Hematopoietic multipotent progenitor cell treated with erythropoietin and hydrocortisone succinate and interleukin-3 and kit ligand, for 8 days (in vitro differentiated cells): ENCODE measurements around the gene GREB1.
A peak's percentile ranks its signal among the peaks of the same experiment; 100 is the strongest.

Experiments
- DNase-seq: peaks from one replicate; pipeline ENCODE4 v3.0.0-alpha.2; 2015

Gene GREB1

DNA sequence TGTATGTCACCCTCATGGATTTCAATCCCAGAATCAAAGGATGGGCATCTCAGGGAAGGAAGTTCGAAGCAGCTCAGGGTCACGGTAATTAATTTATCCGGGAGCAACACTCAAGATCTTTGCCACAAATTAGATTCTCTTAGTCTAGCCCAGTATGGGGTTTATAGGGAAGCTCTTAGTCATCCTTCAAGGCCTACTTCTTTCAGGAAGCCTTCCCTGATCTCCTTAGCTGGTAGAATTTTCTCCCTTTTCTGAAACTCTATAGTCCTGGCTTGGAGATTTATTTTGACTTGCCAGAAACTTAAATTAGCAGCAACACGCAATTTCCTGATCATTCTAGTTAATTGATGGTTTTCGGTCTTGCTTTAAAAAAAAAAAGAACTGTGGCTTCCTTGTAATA lies 20.5 kb upstream of the GREB1 start:
- no peak for DNase-seq

DNA sequence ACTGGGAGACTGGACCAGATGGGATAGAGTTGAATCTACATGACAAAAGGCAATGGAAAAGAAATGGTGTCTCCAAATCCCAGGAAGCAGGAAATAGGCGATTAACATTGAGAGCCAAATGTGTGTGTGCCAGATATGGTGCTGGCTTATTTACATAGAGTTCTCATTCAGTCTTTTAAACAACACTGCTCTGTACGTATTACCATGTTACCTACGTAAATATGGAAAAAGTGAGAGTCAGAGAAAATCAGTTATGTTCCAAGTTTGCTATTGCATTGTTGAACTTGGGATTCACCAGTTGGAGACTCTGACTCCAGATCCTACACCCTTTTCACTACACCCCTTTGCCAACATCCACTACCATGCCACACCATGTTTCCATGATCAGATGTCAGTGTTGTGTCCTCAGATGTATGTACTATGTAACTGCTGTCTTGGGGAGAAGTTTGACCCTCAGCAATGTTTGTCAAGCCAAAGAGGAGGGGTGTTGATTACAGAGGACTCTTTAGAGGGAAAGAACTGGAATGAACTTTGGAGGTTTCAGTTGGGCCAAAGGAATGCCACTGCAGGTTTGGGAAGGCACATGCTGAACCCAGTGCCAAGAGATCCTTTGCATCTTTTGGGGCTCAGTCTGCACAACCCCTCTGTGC lies 19.6 kb upstream of the GREB1 start:
- no peak for DNase-seq

DNA sequence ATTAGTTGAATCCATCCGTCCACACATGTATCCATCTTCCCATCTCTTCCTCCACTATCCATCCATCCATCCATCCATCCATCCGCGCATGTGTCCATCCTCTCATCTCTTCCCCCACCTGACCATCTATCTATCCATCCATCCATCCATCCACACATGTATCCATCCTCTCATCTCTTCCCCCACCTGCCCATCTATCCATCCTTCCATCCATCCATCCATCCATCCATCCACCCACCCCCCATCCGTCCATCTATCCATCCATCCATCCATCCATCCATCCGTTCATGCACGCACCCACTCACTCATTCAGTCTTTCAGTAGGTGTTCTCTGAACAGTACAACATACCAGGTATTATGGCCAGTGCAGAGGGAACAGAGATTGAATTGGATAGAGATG lies 18.9 kb upstream of the GREB1 start:
- DNase-seq: no peak

DNA sequence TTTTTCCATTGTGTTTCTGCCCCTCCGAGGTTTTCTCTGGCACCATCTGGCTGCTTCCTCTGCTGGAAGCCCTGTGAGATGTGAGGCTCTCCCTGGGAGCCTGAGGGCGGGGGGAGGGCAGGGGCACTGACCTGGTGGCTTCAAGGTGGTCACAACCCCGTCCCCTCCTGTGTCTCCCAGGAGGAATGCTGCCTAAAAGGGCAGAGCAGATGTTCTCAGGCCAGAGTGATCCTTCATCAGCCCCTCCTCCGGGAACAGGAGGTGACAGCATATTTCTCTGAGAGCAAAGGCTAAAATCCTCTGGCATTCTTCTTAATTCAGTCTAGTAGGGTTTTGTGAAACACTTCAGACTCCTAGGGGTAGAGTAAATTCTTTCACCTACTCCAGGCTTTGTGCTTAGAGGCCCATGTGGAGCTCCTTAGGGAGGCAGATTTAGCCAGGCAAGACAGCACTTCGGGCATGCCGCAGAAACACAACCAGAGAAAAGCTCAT lies 18.3 kb upstream of the GREB1 start:
- DNase-seq: no peak

DNA sequence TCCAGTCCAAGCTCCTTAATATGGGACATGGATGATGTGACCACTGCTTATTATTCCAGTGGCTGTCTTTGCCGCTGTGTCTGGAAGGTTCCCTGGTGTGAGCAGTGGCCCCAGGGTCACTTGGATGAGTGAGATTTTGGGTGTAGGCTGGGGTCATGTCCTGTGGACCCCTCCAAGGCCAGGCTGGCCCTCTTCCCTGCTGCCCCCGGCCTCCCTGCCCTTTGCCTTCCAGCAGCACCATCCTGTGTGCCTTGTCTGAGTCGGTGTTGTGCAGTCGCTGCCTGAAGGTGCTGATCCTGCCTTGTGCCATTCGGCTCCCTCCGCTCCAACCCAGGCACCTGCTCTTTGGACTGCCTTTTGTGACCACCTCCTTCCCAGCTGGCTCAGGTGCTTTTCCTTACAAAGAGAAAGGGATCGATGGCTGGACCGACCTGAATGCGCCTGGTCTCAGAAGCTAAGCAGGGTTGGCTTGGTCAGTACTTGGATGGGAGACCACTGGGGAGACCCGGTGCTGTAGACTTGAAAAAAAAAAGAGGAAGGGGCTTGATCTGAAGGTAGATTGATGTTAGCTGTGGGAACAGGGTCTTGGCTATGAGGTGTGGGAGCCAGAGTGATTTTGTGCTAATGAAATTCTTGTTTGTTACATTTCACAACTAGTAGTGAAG lies 16.7 kb upstream of the GREB1 start:
- DNase-seq: no peak

DNA sequence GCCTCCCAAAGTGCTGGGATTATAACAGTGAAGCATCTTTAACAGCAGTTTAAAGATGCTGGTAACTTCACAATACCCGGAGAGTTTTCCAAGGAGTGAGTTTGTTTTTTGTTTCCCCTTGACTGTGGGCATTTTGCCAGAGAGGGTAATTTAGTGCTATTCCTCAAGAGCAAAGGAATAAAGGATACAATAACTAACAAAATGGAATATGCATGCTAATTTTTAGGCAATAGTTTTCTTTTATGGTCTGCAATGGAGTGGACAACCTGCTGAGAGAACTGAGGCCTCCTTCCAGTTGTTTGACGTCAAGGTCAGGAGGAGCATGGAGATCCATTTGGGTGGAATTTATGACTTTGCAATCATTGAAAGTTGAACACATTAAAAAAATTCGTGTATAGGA lies 15.9 kb upstream of the GREB1 start:
- DNase-seq: no peak

DNA sequence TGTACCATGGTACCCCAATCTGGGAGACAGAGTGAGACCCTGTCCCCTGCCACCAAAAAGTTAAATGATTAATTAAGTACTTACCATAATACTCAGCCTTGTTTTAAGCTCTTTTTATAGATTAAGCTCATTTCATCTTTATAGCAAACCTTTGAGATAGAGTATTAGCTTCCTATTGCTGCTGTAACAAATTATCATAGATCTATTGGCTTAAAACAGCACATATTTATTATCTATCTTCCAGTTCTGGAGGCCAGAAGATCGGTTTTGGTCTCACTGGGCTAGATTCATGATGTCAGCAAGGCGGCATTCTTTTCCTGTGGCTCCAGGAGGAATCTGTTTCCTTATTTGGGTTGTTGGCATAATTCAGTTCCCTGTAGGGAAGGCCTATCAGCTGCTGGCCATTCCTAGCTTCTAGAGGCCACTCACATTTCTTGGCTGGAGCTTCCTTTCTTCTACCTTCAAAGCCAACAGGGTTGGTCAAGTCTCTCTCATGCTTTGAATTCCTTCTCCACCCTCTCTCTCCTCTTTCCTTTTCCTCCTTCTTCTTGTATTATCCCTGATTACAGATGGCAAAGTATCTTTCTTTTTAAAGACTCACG lies 13.7 kb upstream of the GREB1 start:
- DNase-seq: no peak

DNA sequence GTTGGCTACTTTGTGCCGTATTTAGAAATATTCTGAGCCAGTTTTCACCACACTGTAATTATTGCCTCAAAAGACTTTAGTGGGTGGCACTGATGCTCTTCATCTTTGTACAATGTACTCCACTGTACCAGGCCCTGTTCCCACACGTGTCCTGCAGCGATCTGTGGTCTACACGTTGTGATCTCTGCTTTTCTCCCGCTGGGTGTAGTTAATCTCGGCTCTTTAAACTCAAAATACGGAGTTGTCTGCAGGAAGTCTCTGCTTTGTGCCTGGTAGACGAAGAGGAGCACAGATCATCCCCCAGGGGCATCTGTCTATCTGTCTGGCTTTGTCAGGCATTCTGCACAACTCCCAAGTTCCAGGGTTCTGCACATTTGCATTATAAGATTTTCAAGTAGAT lies 12.1 kb upstream of the GREB1 start:
- no peak for DNase-seq

DNA sequence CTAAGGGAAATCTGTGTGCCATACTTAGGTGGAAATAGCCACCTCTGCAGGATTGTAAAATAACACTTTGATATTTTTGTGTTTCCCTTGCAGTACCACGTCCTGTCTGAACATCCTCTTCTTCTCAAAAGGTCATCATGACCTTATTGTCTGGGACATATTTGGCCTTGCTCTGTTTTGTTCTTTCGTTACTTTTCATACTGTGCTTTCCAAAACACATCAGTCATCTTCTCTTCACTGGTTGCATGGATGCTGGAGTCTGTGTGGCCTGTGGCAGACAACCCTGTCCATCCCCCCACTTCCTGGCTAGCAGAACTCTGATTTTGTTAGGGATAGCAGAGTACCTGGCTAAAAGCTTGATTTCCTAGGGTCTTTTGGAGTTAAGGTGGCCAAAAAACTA lies 9.4 kb upstream of the GREB1 start:
- no peak for DNase-seq

DNA sequence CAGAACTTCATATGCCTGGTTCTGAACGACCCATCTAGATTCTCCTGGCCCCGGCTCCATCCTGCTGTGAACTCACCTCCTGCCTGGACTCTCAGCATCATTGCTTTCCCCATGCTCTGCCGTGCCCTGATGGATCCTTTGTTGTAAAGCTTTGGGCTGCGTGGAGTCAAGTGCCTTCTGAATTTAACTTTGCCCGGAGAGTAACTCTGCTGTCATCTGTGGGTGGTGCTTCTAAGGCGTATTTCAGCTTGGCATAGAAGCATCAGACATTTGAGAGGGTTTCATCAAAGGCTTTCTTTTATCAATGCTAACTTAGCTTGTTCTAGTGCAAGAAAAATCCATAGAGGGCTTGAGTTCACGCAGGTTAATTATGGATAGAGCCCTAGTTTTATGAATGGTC lies 8.1 kb upstream of the GREB1 start:
- DNase-seq: no peak

DNA sequence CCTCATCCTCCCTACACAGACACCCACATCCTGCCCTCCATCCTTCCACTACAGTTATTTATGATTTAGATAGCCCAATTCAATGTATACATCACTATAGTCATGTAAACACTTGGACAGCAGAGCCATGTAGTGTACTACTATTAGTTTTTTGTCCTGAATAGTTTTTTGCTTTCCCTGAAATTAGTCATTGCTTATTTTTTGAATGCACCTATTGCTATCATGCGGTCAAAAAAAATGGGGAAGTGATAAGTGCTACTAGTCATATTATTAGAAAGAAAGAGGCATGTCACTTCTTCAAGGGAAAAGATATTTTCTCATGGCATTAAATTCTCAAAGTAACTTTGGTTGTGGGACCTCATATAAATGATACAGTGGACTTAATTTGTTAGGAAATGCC lies 6.8 kb upstream of the GREB1 start:
- DNase-seq: no peak

DNA sequence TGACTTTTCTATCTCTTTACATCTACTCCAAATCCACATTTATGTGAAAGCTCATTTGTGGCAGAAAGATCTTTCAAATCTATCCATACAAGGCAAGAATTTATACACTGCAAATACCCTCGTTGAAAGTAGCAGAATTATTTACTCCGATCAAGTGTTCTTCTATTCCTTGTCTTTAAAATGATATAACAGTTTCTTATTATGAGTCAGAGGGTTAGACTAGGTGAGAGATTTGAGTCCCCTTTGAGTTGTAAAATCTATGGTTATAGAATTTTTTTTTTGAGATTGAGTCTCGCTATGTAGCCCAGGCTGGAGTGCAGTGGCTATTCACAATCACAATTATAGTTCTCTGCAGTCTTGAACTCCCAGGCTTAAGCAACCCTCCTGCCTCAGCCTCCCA lies 5.6 kb upstream of the GREB1 start:
- DNase-seq: no peak

DNA sequence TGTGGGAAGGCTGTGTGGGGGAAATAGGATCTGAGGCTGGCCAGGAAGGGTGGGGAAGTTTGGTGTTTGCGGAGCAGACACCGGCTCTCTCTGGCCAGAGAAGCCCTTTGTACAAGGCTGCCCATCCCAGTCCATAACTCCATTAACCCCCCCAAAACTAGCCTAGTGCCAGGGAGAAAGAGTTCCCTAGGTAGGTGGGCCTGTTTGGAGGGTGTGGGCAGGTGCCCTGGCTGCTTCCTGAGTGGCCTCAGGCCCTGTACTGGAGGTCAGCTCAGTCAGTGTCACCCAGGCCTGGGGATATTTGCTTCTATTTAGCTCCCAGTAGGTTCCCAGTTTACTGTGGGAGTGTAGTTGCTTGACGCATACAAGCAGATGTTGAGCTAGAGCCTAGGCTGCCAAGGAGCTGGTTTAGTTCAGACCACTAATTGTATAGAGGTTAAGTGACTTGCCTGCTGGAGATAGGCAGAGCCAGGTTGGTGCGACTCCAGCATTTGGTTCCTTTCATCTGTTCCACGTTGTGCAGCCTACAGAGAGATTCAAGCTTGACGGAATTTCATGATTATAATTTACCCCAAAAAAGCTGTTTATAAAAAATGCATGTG lies 2.9 kb upstream of the GREB1 start:
- DNase-seq: no peak

DNA sequence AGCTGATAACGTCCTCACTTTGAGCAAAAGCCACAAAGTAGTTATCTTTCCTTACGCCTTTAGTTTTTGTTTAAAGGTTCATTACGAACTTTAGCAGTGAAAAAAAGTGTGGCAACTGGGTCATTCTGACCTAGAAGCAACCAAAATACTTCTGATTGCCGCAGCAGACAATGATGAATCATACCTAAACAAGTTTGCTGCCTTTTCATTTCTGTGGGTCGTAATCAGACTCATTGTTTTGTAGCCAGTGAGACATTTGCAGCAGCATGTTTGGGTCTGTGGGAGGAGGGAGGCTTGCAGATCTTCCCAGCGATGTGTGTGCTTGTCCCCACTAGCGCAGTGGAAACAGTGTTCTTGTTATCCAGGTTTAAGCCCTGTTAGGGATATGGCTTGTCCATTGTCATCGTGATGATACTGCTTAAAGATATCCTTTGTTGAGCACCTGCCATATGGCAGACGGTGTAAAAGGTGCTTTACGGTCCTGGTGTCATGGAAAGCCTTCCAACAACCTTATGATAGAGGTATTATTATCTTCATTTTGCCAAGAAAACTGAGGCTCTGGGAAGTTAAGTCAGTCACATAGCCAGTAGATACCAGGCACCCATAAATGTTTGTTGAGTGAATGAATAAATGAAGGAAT lies 1.3 kb upstream of the GREB1 start:
- DNase-seq: peak; percentile 38

DNA sequence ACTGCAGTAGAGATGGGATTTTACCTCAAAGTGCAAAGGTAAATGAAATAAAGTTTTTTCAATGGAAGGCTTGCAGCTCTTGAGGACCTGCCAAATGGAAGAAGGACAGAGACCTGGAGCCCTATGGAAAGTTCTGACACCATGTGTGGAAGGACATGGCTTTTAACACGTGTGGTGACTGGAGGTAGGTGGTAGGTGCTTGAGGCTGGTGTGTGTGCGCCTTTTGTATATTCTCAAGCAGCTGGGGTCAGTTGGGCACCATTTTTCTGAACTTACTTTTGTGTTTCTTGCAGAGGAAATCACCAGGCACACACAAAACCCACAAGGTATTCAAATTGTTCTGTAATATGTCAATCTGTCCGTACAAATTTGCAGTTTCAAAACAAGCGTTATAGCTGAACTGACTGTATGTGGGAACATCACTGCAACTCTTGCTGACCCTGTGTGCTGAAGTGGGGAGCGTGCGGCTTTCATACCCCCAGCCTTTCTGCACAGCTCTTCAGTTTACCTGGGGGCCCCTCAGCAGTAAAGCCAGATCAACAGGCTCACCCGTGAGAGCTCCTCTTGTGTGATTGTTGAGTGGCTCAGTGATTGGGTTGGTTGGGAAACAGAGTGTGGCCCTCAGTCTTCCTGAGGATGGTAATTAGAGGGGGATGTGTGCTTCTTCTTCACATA lies 363 bp downstream of the GREB1 start:
- no peak for DNase-seq

DNA sequence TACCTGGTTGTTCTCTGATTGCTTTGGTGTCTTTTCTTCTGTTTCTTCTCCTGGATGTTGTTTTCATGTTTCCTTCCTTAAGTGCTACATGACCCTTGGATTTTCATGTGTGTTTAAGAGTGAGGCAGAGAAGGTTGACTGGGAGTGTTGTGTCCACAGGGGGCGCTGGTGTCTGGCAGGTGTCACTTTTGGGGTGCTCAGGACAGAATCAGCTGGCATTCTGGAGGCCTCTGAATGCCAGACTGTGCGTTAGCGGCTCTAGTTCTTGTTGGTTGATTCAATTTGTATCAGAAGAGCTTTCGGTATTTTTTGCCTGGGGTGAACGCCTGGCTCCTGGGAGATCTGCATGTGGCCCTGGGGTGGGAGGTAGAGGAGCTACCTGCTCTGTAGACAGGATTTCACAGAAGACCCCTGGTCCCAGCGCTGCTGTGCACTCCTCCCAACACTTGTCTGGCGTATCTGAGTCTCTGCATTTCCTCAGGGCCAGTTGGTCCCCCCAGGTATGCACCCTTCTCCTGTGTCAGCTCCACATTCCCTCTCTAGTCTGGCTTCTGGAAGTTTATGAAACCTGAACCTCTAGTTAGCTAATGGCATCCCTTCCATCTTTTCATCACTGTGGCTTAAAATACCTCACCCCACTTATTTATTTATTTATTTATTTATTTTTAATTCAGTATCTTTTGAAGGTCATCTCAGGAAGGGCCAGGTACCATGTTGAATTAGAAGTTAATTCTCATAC lies 1.1 kb downstream of the GREB1 start:
- DNase-seq: no peak

DNA sequence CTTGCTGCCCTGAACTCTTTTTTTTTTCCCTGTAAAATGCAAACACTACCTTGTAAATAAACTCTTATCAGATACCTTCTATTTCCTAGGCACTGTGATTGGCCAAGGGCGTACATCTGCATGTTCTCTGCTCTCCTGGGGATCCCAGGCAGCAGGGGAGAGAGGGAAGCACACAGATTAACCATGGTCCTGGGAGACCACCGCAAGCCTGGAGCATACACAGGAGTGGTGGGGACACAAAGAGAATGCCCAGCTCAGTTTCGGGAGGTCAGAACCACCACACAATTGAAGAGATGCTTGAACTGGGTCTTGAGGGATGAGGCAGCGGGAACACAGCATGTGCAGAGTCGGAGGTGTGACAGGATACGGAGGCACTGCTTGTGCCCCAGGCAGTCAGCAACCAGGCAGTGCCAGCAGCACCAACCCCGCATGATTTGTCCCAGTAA lies 2.1 kb downstream of the GREB1 start:
- no peak for DNase-seq

DNA sequence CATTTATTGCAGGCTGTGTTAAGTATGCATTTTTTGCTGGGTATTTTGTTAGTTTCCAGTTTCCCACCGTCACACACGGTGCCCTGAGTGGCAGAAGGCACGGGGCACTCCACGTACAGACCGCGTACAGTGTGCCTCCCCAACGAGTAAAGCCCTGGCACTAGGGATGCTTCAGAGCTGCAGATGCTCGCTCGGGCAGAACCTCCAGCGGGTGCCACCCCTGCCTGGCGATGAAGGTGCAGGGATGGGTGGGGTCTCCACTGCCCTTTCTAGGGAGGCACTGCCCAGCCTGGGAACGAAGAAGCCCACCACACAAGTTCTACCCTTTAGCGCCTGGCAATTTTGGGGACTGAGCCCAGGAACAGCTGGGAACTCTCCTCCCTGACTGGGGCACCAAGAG lies 4.1 kb downstream of the GREB1 start:
- DNase-seq: no peak

DNA sequence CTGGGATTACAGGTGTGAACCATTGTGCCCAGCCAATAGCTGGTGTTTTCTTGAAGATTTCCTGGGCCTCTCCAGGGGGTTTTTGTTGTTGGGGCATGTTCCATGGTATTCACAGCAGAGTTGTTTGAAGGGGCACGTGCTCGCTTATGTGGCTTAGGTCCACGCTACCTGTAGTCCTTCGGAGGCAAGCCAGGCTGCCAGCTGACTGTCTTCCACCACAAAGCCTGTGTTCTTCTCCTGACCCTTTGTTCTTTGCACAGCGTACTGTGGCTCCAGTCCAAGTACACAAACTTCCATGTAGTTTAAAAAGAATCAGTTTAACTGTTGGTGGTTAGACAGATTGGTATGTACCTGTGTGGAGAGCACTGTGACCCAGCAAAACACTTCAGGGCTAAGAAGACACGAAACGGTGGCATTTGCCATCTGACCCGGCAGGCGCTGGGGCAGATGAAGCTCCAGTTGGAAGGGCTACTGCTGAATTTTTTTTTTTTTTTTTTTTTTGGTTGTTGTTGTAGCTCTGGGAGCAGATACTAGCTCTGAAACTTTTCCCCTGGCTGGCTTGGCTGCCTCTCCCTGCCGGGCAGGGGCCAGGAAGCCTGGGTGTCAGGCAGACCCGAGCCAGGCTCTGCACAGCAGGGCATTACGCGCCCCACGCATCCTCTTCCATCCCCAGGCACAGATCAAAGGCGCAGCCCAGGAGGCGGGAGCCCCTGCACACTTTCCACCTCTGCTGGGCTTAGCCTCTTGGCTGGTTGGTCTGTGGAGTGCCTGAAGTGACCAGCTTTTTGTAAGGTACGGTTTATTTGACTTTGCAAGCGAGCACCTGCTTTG lies 5.7 kb downstream of the GREB1 start:
- no peak for DNase-seq

DNA sequence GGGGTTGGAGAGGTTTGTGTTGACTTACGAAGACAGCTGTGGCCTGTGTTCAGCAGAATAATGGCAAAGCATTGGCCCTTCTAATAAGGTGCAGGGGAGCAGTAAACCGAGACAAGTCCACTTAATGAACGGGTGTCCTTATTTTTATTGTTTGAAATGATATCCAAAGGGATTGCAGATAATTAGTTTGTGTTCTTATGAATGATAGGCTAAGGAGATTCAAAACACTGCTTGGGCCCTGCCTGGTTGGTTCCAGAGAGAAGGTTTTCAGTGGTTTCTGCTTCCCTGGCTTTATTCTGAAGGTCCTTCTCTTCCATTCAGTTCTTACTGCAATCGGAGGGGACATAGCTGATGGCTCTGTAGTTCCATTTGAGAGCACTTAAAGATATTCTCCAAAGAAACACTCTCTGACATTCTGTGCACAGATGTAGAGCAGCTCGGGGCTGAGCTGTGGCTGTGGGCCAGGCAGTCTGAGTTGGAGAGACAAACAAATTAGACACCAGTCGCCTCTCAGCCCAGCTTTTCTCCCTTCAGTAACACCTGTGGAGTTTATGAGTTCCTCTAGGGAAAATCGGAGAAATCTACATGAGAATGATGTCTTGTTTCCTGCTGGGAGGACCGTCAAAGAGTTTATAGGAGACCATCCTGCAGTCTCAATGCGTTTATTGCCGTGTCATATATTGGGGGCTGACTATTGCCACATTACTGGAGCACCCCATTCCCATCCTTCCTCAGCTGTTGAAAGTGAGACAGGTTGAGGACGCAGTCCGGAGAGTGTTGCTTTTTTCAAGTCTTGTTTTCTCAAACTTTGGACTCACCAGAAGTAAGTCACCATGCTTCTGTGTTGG lies 6.5 kb downstream of the GREB1 start:
- DNase-seq: no peak
